T-helper 17 cell (primary cell): ENCODE data around the gene MRAP2. TPM values are rescaled to one million over a fixed set of nuclear protein-coding genes. Genes with fewer than 3 reads are reported as not detected.
A peak's percentile ranks its signal among the peaks of the same experiment; 100 is the strongest.

ENCODE experiments used
- ATAC-seq: fragments of 150-1000 bp; cut with Tn5 transposase; 2 replicates; pipeline ENCODE4 v1.10.0; 2021; ENCODE audit warnings: mild to moderate bottlenecking, moderate library complexity
- DNase-seq, 3 donors: peaks; one replicate each; pipeline versions ENCODE4 v3.0.0 to v3.0.0-alpha.2; 2020 to 2021
- H3K9me3 ChIP-seq: one replicate; pipeline ENCODE4 v1.7.0; 2013; ENCODE audit warnings: low read length, mild to moderate bottlenecking; ENCODE audit not compliant: control insufficient read depth, poor library complexity, severe bottlenecking
- H3K27ac Mint-ChIP-seq: one replicate; pipeline ENCODE4 v1.8.0; 2022; ENCODE audit warnings: mild to moderate bottlenecking, moderate library complexity, mixed read lengths
- H3K27me3 Mint-ChIP-seq: one replicate; pipeline ENCODE4 v1.8.0; 2022; ENCODE audit warnings: mixed read lengths
- H3K36me3 Mint-ChIP-seq: one replicate; pipeline ENCODE4 v1.8.0; 2022; ENCODE audit warnings: low read depth, mixed read lengths
- H3K4me1 Mint-ChIP-seq: one replicate; pipeline ENCODE4 v1.8.0; 2022; ENCODE audit warnings: mild to moderate bottlenecking, mixed read lengths
- H3K4me3 Mint-ChIP-seq: one replicate; pipeline ENCODE4 v1.8.0; 2022; ENCODE audit warnings: mild to moderate bottlenecking, moderate library complexity, mixed read lengths
- total RNA-seq, 4 donors: library from RNA in 2 of 4; stranded (reverse) in 2 of 4; gene quantifications; one replicate each; pipeline ENCODE4 v1.2.3 and lab custom pipeline; 2022 to 2026

MRAP2 gene
- total RNA-seq: not detected
- 0 reads per million in 2 donors for total RNA-seq (lab: John Stamatoyannopoulos, UW)

GRCh38 chr6:84033523-84034451 lies at the start of gene MRAP2:
TSS of gene MRAP2 (plus strand) at chr6:84033772. CDS start at chr6:84055319, 21,547 bp downstream.
- H3K9me3 ChIP-seq: no peaks in the 10 kb centered on the region
- H3K27me3 Mint-ChIP-seq: peaks cover 47% of the 10 kb centered on the region
- H3K27ac Mint-ChIP-seq: no peak within 1 kb of the TSS
- DNase-seq (no peak), ATAC-seq (no peak)
- no peaks in the 10 kb centered on the region for H3K36me3 Mint-ChIP-seq
- H3K4me3 Mint-ChIP-seq: peak within 1 kb of the TSS; percentile 64
- H3K4me1 Mint-ChIP-seq: no peaks in the 10 kb centered on the region

- no peak overlapping the region for H3K27ac Mint-ChIP-seq
- H3K36me3 Mint-ChIP-seq: peaks cover 6% of the 10 kb centered on the region
- no peaks in the 10 kb centered on the region for H3K27me3 Mint-ChIP-seq
- DNase-seq (no peak), ATAC-seq (no peak)
- H3K9me3 ChIP-seq: no peaks in the 10 kb centered on the region
- no peaks in the 10 kb centered on the region for H3K4me1 Mint-ChIP-seq
- no peak overlapping the region for H3K4me3 Mint-ChIP-seq
These were observed 49.2 kb upstream of the MRAP2 start for GRCh38 chr6:83984411-83984810.

GRCh38 chr6:83985308-83985713 lies 48.3 kb upstream of the MRAP2 start:
- ATAC-seq (no peak), DNase-seq (no peak)
- Mint-ChIP-seq H3K4me1 (no peaks in the 10 kb centered on the region), H3K36me3 (peaks cover 6% of the 10 kb centered on the region), H3K4me3 (no peak overlapping the region), H3K27ac (no peak overlapping the region), H3K27me3 (no peaks in the 10 kb centered on the region)
- no peaks in the 10 kb centered on the region for H3K9me3 ChIP-seq

- no peak overlapping the region for H3K4me3 Mint-ChIP-seq
- peaks cover 6% of the 10 kb centered on the region for H3K36me3 Mint-ChIP-seq
- no peaks in the 10 kb centered on the region for H3K4me1 Mint-ChIP-seq
- H3K27me3 Mint-ChIP-seq: no peaks in the 10 kb centered on the region
- DNase-seq: no peak
- ATAC-seq: no peak
- no peaks in the 10 kb centered on the region for H3K9me3 ChIP-seq
- no peak overlapping the region for H3K27ac Mint-ChIP-seq
These were observed 47.9 kb upstream of the MRAP2 start for GRCh38 chr6:83985715-83986114.

- H3K9me3 ChIP-seq: no peaks in the 10 kb centered on the region
- Mint-ChIP-seq H3K27ac (no peak overlapping the region), H3K27me3 (peaks cover 18% of the 10 kb centered on the region), H3K4me1 (no peaks in the 10 kb centered on the region), H3K4me3 (no peak overlapping the region), H3K36me3 (peaks cover 2% of the 10 kb centered on the region)
- no peak for ATAC-seq
- no peak for DNase-seq
These were observed 35.5 kb upstream of the MRAP2 start for GRCh38 chr6:83998021-83998584.

- H3K4me1 Mint-ChIP-seq: no peaks in the 10 kb centered on the region
- H3K27ac Mint-ChIP-seq: no peak overlapping the region
- DNase-seq (no peak), ATAC-seq (no peak)
- no peaks in the 10 kb centered on the region for H3K36me3 Mint-ChIP-seq
- peaks cover 38% of the 10 kb centered on the region for H3K27me3 Mint-ChIP-seq
- no peaks in the 10 kb centered on the region for H3K9me3 ChIP-seq
- no peak overlapping the region for H3K4me3 Mint-ChIP-seq
These were observed 32.5 kb upstream of the MRAP2 start for GRCh38 chr6:84001119-84001518.

GRCh38 chr6:84002226-84002625 lies 31.3 kb upstream of the MRAP2 start:
- no peaks in the 10 kb centered on the region for H3K36me3 Mint-ChIP-seq
- H3K9me3 ChIP-seq: no peaks in the 10 kb centered on the region
- no peak for ATAC-seq
- peaks cover 42% of the 10 kb centered on the region for H3K27me3 Mint-ChIP-seq
- no peak for DNase-seq
- H3K27ac Mint-ChIP-seq: no peak overlapping the region
- no peaks in the 10 kb centered on the region for H3K4me1 Mint-ChIP-seq
- H3K4me3 Mint-ChIP-seq: no peak overlapping the region

GRCh38 chr6:84003131-84003530 lies 30.4 kb upstream of the MRAP2 start:
- DNase-seq (no peak), ATAC-seq (no peak)
- H3K27me3 Mint-ChIP-seq: peaks cover 42% of the 10 kb centered on the region
- H3K4me1 Mint-ChIP-seq: no peaks in the 10 kb centered on the region
- no peak overlapping the region for H3K27ac Mint-ChIP-seq
- no peaks in the 10 kb centered on the region for H3K9me3 ChIP-seq
- H3K36me3 Mint-ChIP-seq: no peaks in the 10 kb centered on the region
- H3K4me3 Mint-ChIP-seq: no peak overlapping the region

- H3K27me3 Mint-ChIP-seq: peaks cover 42% of the 10 kb centered on the region
- no peak overlapping the region for H3K27ac Mint-ChIP-seq
- H3K4me3 Mint-ChIP-seq: no peak overlapping the region
These were observed 29.9 kb upstream of the MRAP2 start for GRCh38 chr6:84003654-84004053.

GRCh38 chr6:84007871-84008270 lies 25.7 kb upstream of the MRAP2 start:
- Mint-ChIP-seq H3K4me1 (no peaks in the 10 kb centered on the region), H3K4me3 (no peak overlapping the region), H3K27me3 (peaks cover 36% of the 10 kb centered on the region), H3K36me3 (no peaks in the 10 kb centered on the region), H3K27ac (no peak overlapping the region)
- no peaks in the 10 kb centered on the region for H3K9me3 ChIP-seq
- ATAC-seq: no peak
- no peak for DNase-seq

More at GRCh38 chr6:84003654-84004053, 29.9 kb upstream of the MRAP2 start:
- no peaks in the 10 kb centered on the region for H3K4me1 Mint-ChIP-seq
- H3K36me3 Mint-ChIP-seq: no peaks in the 10 kb centered on the region
- H3K9me3 ChIP-seq: no peaks in the 10 kb centered on the region
- DNase-seq: no peak
- no peak for ATAC-seq

GRCh38 chr6:84013354-84013753 lies 20.2 kb upstream of the MRAP2 start:
- Mint-ChIP-seq H3K27me3 (peaks cover 18% of the 10 kb centered on the region), H3K27ac (no peak overlapping the region), H3K4me1 (no peaks in the 10 kb centered on the region), H3K36me3 (no peaks in the 10 kb centered on the region), H3K4me3 (no peak overlapping the region)
- H3K9me3 ChIP-seq: no peaks in the 10 kb centered on the region
- no peak for ATAC-seq
- no peak for DNase-seq

GRCh38 chr6:84013931-84014330 lies 19.6 kb upstream of the MRAP2 start:
- ATAC-seq: no peak
- Mint-ChIP-seq H3K27me3 (peaks cover 24% of the 10 kb centered on the region), H3K36me3 (no peaks in the 10 kb centered on the region)

GRCh38 chr6:84016029-84016428 lies 17.5 kb upstream of the MRAP2 start:
- Mint-ChIP-seq H3K36me3 (no peaks in the 10 kb centered on the region), H3K27ac (no peak overlapping the region), H3K27me3 (peaks cover 17% of the 10 kb centered on the region), H3K4me1 (no peaks in the 10 kb centered on the region), H3K4me3 (no peak overlapping the region)
- H3K9me3 ChIP-seq: no peaks in the 10 kb centered on the region
- ATAC-seq (no peak), DNase-seq (no peak)

More at GRCh38 chr6:84013931-84014330, 19.6 kb upstream of the MRAP2 start:
- no peaks in the 10 kb centered on the region for H3K4me1 Mint-ChIP-seq
- no peaks in the 10 kb centered on the region for H3K9me3 ChIP-seq
- no peak overlapping the region for H3K4me3 Mint-ChIP-seq
- no peak overlapping the region for H3K27ac Mint-ChIP-seq
- DNase-seq: no peak
